GM12875 (cell line): Measurements from ENCODE around the gene TLCD3A.

ENCODE experiments used
- H3K4me3 ChIP-seq: one replicate; pipeline ENCODE4 v1.5.1; 2011; ENCODE audit warnings: low read depth, low read length, control low read depth
- TF ChIP-seq, protein P1 (sequence below): IDR thresholded peaks from 2 replicates; pipeline ENCODE4 v1.5.1; 2011; ENCODE audit warnings: low read depth, mild to moderate bottlenecking, control low read depth, inconsistent platforms, low read length, moderate library complexity, borderline replicate concordance; ENCODE audit not compliant: insufficient read depth

Gene TLCD3A

DNA sequence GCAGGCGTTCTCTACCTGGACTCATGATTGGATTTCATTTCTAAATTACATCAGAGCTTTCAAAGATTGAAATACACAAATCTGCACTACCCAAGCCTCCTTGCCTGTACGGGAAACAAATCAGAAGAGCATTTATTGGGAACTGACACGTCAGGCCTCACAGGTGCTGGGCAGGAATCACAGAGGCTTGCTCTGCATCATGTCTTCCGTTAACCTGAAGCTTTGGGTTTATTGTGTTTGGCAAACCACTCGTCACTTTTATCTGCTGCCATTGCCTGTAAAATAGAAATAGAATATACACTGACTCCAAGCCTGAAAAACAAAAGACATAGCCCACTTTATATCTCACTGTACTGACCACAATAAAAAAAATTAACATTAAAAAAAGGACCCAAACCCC, 27.6 kb downstream of the TLCD3A start:
- H3K4me3 ChIP-seq = no peak overlapping the region
- TF ChIP-seq, protein P1, sequence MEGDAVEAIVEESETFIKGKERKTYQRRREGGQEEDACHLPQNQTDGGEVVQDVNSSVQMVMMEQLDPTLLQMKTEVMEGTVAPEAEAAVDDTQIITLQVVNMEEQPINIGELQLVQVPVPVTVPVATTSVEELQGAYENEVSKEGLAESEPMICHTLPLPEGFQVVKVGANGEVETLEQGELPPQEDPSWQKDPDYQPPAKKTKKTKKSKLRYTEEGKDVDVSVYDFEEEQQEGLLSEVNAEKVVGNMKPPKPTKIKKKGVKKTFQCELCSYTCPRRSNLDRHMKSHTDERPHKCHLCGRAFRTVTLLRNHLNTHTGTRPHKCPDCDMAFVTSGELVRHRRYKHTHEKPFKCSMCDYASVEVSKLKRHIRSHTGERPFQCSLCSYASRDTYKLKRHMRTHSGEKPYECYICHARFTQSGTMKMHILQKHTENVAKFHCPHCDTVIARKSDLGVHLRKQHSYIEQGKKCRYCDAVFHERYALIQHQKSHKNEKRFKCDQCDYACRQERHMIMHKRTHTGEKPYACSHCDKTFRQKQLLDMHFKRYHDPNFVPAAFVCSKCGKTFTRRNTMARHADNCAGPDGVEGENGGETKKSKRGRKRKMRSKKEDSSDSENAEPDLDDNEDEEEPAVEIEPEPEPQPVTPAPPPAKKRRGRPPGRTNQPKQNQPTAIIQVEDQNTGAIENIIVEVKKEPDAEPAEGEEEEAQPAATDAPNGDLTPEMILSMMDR = no peak

- H3K4me3 ChIP-seq = no peak overlapping the region
- TF ChIP-seq, protein P1 = no peak
Observed at GRCh38 chr17:760371-760770, 28.0 kb downstream of the TLCD3A start.

DNA sequence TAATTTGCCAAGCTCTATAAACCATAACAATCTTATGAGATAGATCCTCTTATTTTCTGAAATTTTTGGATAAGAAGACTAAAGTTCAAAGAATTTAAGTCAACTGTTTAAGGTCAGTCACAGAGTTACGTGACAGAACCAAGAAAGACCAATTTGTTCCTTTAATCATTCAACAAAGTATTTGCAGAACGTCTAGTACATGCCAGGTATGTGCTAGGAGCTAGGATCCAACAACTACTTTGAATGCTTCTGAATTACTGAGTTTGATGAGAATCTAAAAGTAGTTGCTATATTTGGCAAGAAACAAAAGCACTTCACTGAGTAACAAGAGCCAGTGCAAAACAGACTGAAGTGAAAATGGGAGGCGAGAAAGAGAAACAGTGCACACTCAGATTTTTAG, 34.7 kb downstream of the TLCD3A start:
- TF ChIP-seq, protein P1 = no peak
- H3K4me3 ChIP-seq = no peak overlapping the region

- no peak overlapping the region for H3K4me3 ChIP-seq
- TF ChIP-seq, protein P1 = no peak
Observed at GRCh38 chr17:773016-773415, 40.6 kb downstream of the TLCD3A start.

DNA sequence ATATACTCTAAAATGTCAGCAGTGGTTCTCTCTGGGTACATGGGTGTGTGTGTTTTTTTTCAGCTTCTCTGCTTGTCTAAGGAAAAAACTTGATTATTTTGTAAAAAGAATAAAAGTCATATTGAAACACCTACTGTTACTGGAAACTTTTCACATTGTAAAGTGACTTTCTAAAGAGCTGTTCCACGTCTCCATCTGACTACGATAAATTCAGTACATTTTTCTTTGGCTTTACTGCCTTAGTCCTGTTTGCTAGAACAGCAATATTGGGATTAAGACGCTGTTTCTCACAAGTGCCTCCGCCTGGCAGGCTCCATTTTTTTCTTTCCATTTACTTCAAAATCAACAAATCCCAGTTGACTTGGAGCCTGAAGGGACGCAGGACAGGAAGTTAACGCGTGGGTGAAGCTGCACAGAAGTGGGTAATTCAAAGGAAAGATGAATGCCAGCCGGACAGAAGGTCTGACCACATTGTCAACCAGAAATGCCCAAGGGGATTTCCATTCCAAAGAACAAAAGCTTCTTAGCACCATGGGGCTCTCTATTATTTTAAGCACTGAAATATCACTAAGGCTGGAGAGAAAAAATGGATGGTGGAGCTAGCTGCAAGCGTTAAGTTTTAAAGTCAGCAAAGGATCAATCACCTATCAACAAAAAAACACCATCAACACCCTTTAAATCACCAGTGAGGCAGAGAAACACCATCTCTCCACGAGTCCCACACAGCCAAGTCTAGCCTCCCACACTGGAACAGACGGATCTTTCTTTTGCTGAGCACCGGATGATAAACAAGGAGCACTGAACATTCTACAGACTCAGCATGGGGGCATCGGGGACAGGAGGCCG, 41.3 kb downstream of the TLCD3A start:
- H3K4me3 ChIP-seq = no peak overlapping the region
- TF ChIP-seq, protein P1 = no peak

DNA sequence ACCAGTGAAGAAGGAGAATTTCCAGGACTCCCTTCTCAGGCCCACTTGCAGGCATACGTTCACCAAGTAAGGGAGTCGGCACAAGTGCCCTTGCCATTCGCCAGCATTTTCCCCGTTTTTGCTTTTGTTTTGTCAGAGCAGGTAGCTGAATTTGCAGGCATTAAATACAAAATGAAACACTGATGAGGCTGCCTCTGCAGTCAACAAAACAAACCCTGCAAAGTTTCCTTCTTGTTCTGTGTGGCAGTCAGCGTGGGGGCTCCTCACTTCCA, 41.9 kb downstream of the TLCD3A start:
- no peak overlapping the region for H3K4me3 ChIP-seq
- TF ChIP-seq, protein P1 = no peak

- no peak overlapping the region for H3K4me3 ChIP-seq
- TF ChIP-seq, protein P1 = no peak
Observed at GRCh38 chr17:778096-778495, 45.7 kb downstream of the TLCD3A start.
